GM15510 (cell line): ENCODE measurements around the gene CBY2.

ENCODE experiments used
- POLR2A ChIP-seq: IDR thresholded peaks from 3 replicates; pipeline ENCODE4 v1.6.1; 2011; ENCODE audit warnings: borderline replicate concordance; ENCODE audit not compliant: insufficient read length; ENCODE audit errors: extremely low read depth

Gene CBY2

GRCh38 chr13:45717349-45717748 is 15.2 kb downstream of the CBY2 start:
- TF ChIP-seq POLR2A, result no peak

GRCh38 chr13:45718063-45718462 is 15.9 kb downstream of the CBY2 start:
- TF ChIP-seq POLR2A, result no peak

GRCh38 chr13:45718992-45719391 is 16.9 kb downstream of the CBY2 start:
- TF ChIP-seq POLR2A, result no peak

- no peak for TF ChIP-seq POLR2A
Observed at GRCh38 chr13:45721203-45721731, 19.1 kb downstream of the CBY2 start.

GRCh38 chr13:45723798-45724197 is 21.7 kb downstream of the CBY2 start:
- TF ChIP-seq POLR2A, result no peak

GRCh38 chr13:45728759-45729158 is 26.6 kb downstream of the CBY2 start:
- no peak for TF ChIP-seq POLR2A

GRCh38 chr13:45731455-45731854 is 29.3 kb downstream of the CBY2 start:
- no peak for TF ChIP-seq POLR2A

- TF ChIP-seq POLR2A, result no peak
Observed at GRCh38 chr13:45732916-45733315, 30.8 kb downstream of the CBY2 start.

- no peak for TF ChIP-seq POLR2A
Observed at GRCh38 chr13:45733361-45733760, 31.2 kb downstream of the CBY2 start.

- no peak for TF ChIP-seq POLR2A
Observed at GRCh38 chr13:45737571-45738017, 35.5 kb downstream of the CBY2 start.

GRCh38 chr13:45742985-45743384 is 40.9 kb downstream of the CBY2 start:
- TF ChIP-seq POLR2A, result no peak

- TF ChIP-seq POLR2A, result no peak
Observed at GRCh38 chr13:45744979-45745378, 42.9 kb downstream of the CBY2 start.

- TF ChIP-seq POLR2A, result no peak
Observed at GRCh38 chr13:45747071-45747470, 45.0 kb downstream of the CBY2 start.

- TF ChIP-seq POLR2A, result no peak
Observed at GRCh38 chr13:45748941-45749759, 47.0 kb downstream of the CBY2 start.

- no peak for TF ChIP-seq POLR2A
Observed at GRCh38 chr13:45750566-45750965, 48.4 kb downstream of the CBY2 start.

- no peak for TF ChIP-seq POLR2A
Observed at GRCh38 chr13:45751885-45752284, 49.8 kb downstream of the CBY2 start.
